H1 (cell line): Measurements from ENCODE around the gene GUCA2B. TPM values are rescaled to one million over a fixed set of nuclear protein-coding genes. Genes with fewer than 3 reads are reported as not detected.

Experiments used
- CTCF ChIA-PET: fragments of 300-600 bp; sonication (Branson Sonifier 250); formaldehyde crosslinking; loops from one replicate; lab custom pipeline; 2021; ENCODE audit not compliant: partially characterized antibody; lab: Charles Lee
- POLR2A ChIA-PET: fragments of 300-600 bp; sonication (Branson Sonifier 250); formaldehyde crosslinking; loops from one replicate; lab custom pipeline; 2021; ENCODE audit warnings: inconsistent platforms; ENCODE audit not compliant: partially characterized antibody; lab: Charles Lee
- DNase-seq, 2 experiments: peaks; one replicate each; pipeline versions ENCODE4 v3.0.0 to v3.0.0-alpha.2; 2010 to 2022; ENCODE audit warnings: low spot score in 2 of 2, low read depth in 1 of 2, mixed read lengths in 1 of 2
- FAIRE-seq: peaks from 2 replicates; lab custom pipeline; 2011; peaks lifted over from hg19 to GRCh38; lab: Jason Lieb, UNC
- H2AFZ ChIP-seq: 2 replicates; pipeline ENCODE4 v1.8.1; 2012; ENCODE audit warnings: low read length, inconsistent platforms
- H2AK5ac ChIP-seq: 2 replicates; pipeline ENCODE4 v1.6.1; 2013; ENCODE audit warnings: low read depth, low read length
- H2BK120ac ChIP-seq: replicated peaks from 2 replicates; pipeline ENCODE3; 2013; ENCODE audit warnings: low read depth, low read length, inconsistent platforms
- H2BK12ac ChIP-seq: 2 replicates; pipeline ENCODE4 v1.6.1; 2013; ENCODE audit warnings: low read depth, low read length
- H2BK15ac ChIP-seq: 2 replicates; pipeline ENCODE4 v1.6.1; 2013; ENCODE audit warnings: low read length
- H2BK20ac ChIP-seq: 2 replicates; pipeline ENCODE4 v1.6.1; 2013; ENCODE audit warnings: low read length
- H2BK5ac ChIP-seq: 2 replicates; pipeline ENCODE4 v1.6.1; 2013; ENCODE audit warnings: low read depth, low read length
- H3K14ac ChIP-seq: 2 replicates; pipeline ENCODE4 v1.6.1; 2013; ENCODE audit warnings: inconsistent platforms; ENCODE audit not compliant: insufficient read length
- H3K18ac ChIP-seq: 2 replicates; pipeline ENCODE4 v1.6.1; 2013; ENCODE audit warnings: low read length; ENCODE audit errors: extremely low read depth
- H3K23ac ChIP-seq: 2 replicates; pipeline ENCODE4 v1.6.1; 2013; ENCODE audit warnings: inconsistent platforms; ENCODE audit not compliant: insufficient read length
- H3K23me2 ChIP-seq: 2 replicates; pipeline ENCODE4 v1.6.1; 2013; ENCODE audit warnings: low read depth, low read length
- H3K27ac ChIP-seq: 2 replicates; pipeline ENCODE4 v1.6.1; 2011; ENCODE audit warnings: low read depth, low read length, inconsistent platforms
- H3K27me3 ChIP-seq, 4 experiments: replicated peaks in 1 of 4; 1 replicate in 1 of 4; 2 replicates in 3 of 4; pipeline versions ENCODE4 v1.6.1 to v1.8.1; 2011 to 2013; ENCODE audit warnings: low read length in 3 of 4, mild to moderate bottlenecking in 3 of 4, inconsistent platforms in 2 of 4, mixed read lengths in 2 of 4, moderate library complexity in 1 of 4; ENCODE audit not compliant: control insufficient read depth in 3 of 4, insufficient read depth in 3 of 4; ENCODE audit errors: extremely low read depth in 1 of 4
- H3K36me3 ChIP-seq, 4 experiments: 2 replicates each; pipeline versions ENCODE4 v1.6.1 to v1.8.1; 2011 to 2013; ENCODE audit warnings: mild to moderate bottlenecking in 4 of 4, low read length in 3 of 4, moderate library complexity in 2 of 4, control low read depth in 1 of 4, inconsistent platforms in 1 of 4; ENCODE audit not compliant: insufficient read depth in 4 of 4, control insufficient read depth in 2 of 4
- H3K4ac ChIP-seq: replicated peaks from 2 replicates; pipeline ENCODE3; 2013; ENCODE audit warnings: low read length, low read depth, mixed read lengths, inconsistent platforms; ENCODE audit not compliant: insufficient read length
- H3K4me1 ChIP-seq, 4 experiments: replicated peaks in 1 of 4; 1 replicate in 1 of 4; 2 replicates in 3 of 4; pipeline versions ENCODE4 v1.6.1 to v1.8.1; 2011 to 2013; ENCODE audit warnings: low read length in 3 of 4, inconsistent platforms in 2 of 4, mixed read lengths in 1 of 4; ENCODE audit not compliant: insufficient read depth in 4 of 4, control insufficient read depth in 3 of 4
- H3K4me2 ChIP-seq, 2 experiments: 2 replicates each; pipeline versions ENCODE4 v1.6.1 to v1.8.1; 2011 to 2013; ENCODE audit warnings: low read depth in 2 of 2, low read length in 2 of 2, control low read depth in 1 of 2, inconsistent platforms in 1 of 2, mild to moderate bottlenecking in 1 of 2; ENCODE audit not compliant: insufficient read depth in 1 of 2
- H3K4me3 ChIP-seq, 4 experiments: fragments of 200-600, 300-600 bp in 1 of 4; sonication (generic), shearing (Covaris generic), sonication (Bioruptor Twin) in 1 of 4; 2 replicates each; pipeline versions ENCODE4 v1.5.1 to v1.8.1; 2011 to 2016; ENCODE audit warnings: low read length in 4 of 4, low read depth in 3 of 4, control low read depth in 2 of 4, inconsistent platforms in 2 of 4, mild to moderate bottlenecking in 2 of 4, mixed read lengths in 1 of 4, moderate library complexity in 1 of 4; ENCODE audit not compliant: insufficient read depth in 2 of 4; ENCODE audit errors: extremely low read depth in 1 of 4
- H3K56ac ChIP-seq: replicated peaks from 2 replicates; pipeline ENCODE3; 2013; ENCODE audit warnings: low read depth, mild to moderate bottlenecking, mixed read lengths, low read length, inconsistent platforms; ENCODE audit not compliant: insufficient read length
- H3K79me1 ChIP-seq: 2 replicates; pipeline ENCODE4 v1.6.1; 2013; ENCODE audit warnings: low read depth, low read length, control low read depth
- H3K79me2 ChIP-seq, 2 experiments: 2 replicates each; pipeline versions ENCODE4 v1.6.1 to v1.8.1; 2012 to 2013; ENCODE audit warnings: low read length in 2 of 2, mild to moderate bottlenecking in 2 of 2, inconsistent platforms in 1 of 2; ENCODE audit not compliant: insufficient read depth in 2 of 2, control insufficient read depth in 1 of 2
- H3K9ac ChIP-seq, 4 experiments: replicated peaks in 1 of 4; 1 replicate in 1 of 4; 2 replicates in 3 of 4; pipeline versions ENCODE4 v1.6.1 to v1.8.1; 2011 to 2013; ENCODE audit warnings: low read depth in 3 of 4, low read length in 3 of 4, control low read depth in 2 of 4, mild to moderate bottlenecking in 2 of 4, moderate library complexity in 2 of 4, inconsistent platforms in 1 of 4; ENCODE audit errors: extremely low read depth in 1 of 4
- H3K9me3 ChIP-seq, 2 experiments: 2 replicates each; pipeline versions ENCODE4 v1.6.1 to v1.8.1; 2012 to 2013; ENCODE audit warnings: mild to moderate bottlenecking in 2 of 2, moderate library complexity in 2 of 2, control low read depth in 1 of 2, inconsistent platforms in 1 of 2, low read depth in 1 of 2, low read length in 1 of 2, mixed read lengths in 1 of 2; ENCODE audit not compliant: insufficient read depth in 2 of 2
- H4K20me1 ChIP-seq, 2 experiments: replicated peaks in 1 of 2; 2 replicates each; pipeline versions ENCODE3 to v1.8.1; 2011 to 2013; ENCODE audit warnings: inconsistent platforms in 2 of 2, low read length in 2 of 2, mild to moderate bottlenecking in 1 of 2; ENCODE audit not compliant: insufficient read depth in 2 of 2, control insufficient read depth in 1 of 2
- H4K5ac ChIP-seq: 2 replicates; pipeline ENCODE4 v1.6.1; 2013; ENCODE audit warnings: low read length, low read depth, mixed read lengths, inconsistent platforms; ENCODE audit not compliant: insufficient read length
- H4K8ac ChIP-seq: 2 replicates; pipeline ENCODE4 v1.8.0; 2013; ENCODE audit warnings: mild to moderate bottlenecking, moderate library complexity, low read length, inconsistent platforms; ENCODE audit not compliant: insufficient read depth; ENCODE audit errors: extremely low read depth
- H4K91ac ChIP-seq: replicated peaks from 2 replicates; pipeline ENCODE3; 2013; ENCODE audit warnings: low read length, mixed read lengths, inconsistent platforms; ENCODE audit not compliant: insufficient read length
- BCL11A ChIP-seq, 2 experiments: IDR thresholded peaks; one replicate each; pipeline ENCODE4 v1.6.1; 2011; ENCODE audit warnings: low read depth in 2 of 2, low read length in 2 of 2, mild to moderate bottlenecking in 2 of 2
- CBX5 ChIP-seq: fragments of 300-800, 300-1000 bp; sonication (generic); IDR thresholded peaks from 2 replicates; pipeline ENCODE4 v1.7.1; 2016; ENCODE audit warnings: antibody characterized with exemption, low read length, low read depth
- CEBPB ChIP-seq: IDR thresholded peaks from 2 replicates; pipeline ENCODE4 v1.6.1; 2012; ENCODE audit warnings: low read depth, low read length
- FOSL1 ChIP-seq: IDR thresholded peaks from 2 replicates; pipeline ENCODE4 v1.6.1; 2011; ENCODE audit warnings: mild to moderate bottlenecking, low read depth, low read length, moderate library complexity; ENCODE audit not compliant: insufficient read depth
- JUND ChIP-seq: IDR thresholded peaks from 2 replicates; pipeline ENCODE4 v1.6.1; 2011; ENCODE audit warnings: mild to moderate bottlenecking, improper control_type of control experiment, low read length
- KDM4A ChIP-seq: IDR thresholded peaks from one replicate; pipeline ENCODE4 v1.7.1; 2012; ENCODE audit warnings: low read depth, mild to moderate bottlenecking, moderate library complexity, low read length, inconsistent platforms; ENCODE audit not compliant: severe bottlenecking
- POLR2A ChIP-seq, 2 experiments: IDR thresholded peaks; 1 replicate in 1 of 2; 2 replicates in 1 of 2; pipeline ENCODE4 v1.6.1; 2011; ENCODE audit warnings: low read depth in 2 of 2, low read length in 2 of 2, mild to moderate bottlenecking in 2 of 2; ENCODE audit errors: control extremely low read depth in 1 of 2
- POLR2AphosphoS5 ChIP-seq: IDR thresholded peaks from 2 replicates; pipeline ENCODE4 v1.6.1; 2011; ENCODE audit warnings: low read depth, low read length
- RFX5 ChIP-seq: IDR thresholded peaks from 2 replicates; pipeline ENCODE4 v1.6.1; 2011; ENCODE audit warnings: low read depth, low read length, improper control_type of control experiment, borderline replicate concordance
- RNF2 ChIP-seq: fragments of 200-900, 300-1000 bp; sonication (generic); IDR thresholded peaks from 2 replicates; pipeline ENCODE4 v1.7.1; 2016; ENCODE audit warnings: borderline replicate concordance, low read depth, mild to moderate bottlenecking, antibody characterized with exemption, low read length; ENCODE audit not compliant: poor library complexity, severe bottlenecking; ENCODE audit errors: missing control alignments
- SIN3A ChIP-seq, 2 experiments: IDR thresholded peaks in 1 of 2; conservative IDR thresholded peaks in 1 of 2; 2 replicates each; pipeline ENCODE4 v1.6.1; 2011 to 2012; ENCODE audit warnings: low read length in 2 of 2, improper control_type of control experiment in 1 of 2, low read depth in 1 of 2, mild to moderate bottlenecking in 1 of 2
- TAF7 ChIP-seq: optimal IDR thresholded peaks from 2 replicates; pipeline ENCODE3; 2011; ENCODE audit warnings: low read depth, mild to moderate bottlenecking, inconsistent platforms, low read length, moderate library complexity, borderline replicate concordance
- WGBS, 2 experiments: shearing (Covaris generic) in 1 of 2; methylation state at CpG; one replicate each; pipeline versions ENCODE4 v1.1.6 to v1.1.7; 2013 to 2015; ENCODE audit warnings: low lambda C conversion rate in 2 of 2, mixed read lengths in 2 of 2, inconsistent platforms in 1 of 2, low coverage in 1 of 2, missing lambda C conversion rate in 1 of 2; ENCODE audit not compliant: insufficient replicate concordance in 2 of 2, insufficient coverage in 1 of 2, insufficient read length in 1 of 2; ENCODE audit errors: extremely low coverage in 1 of 2, missing lambda C conversion rate in 1 of 2; 5-methylcytosine and 5-hydroxymethylcytosine counted together
- polyA plus RNA-seq, 7 experiments: library from polyadenylated mRNA; depleted of rRNA in 3 of 7; stranded (reverse) in 5 of 7; unstranded in 2 of 7; fragments of >200 nt in 5 of 7; fragments of 200-250 nt in 2 of 7; gene quantifications; 1 replicate in 5 of 7; 2 replicates in 1 of 7; 4 replicates in 1 of 7; pipeline versions ENCODE4 v1.2.1 to v1.2.3, GENCODE V29; 2011 to 2013; ENCODE audit warnings: missing spikeins in 2 of 7, mixed read lengths in 2 of 7
- total RNA-seq: library from RNA; stranded (reverse); fragmentation: NEBNext Ultra II Directional; extraction: Animal tissue kit (Norgen Biotek cat#: 25700); gene quantifications from 2 replicates; pipeline ENCODE4 v1.2.1, GENCODE V29; 2021

The GUCA2B gene
- total and polyA plus RNA-seq, 2 of the 8 experiments (the other 6 are each of a cell fraction or from before 2014, with no cell fraction given), result not detected

- Histone ChIP-seq H3K4ac (no peak overlapping the region), H2BK5ac (no peak overlapping the region), H3K9me3 (no peaks in the 10 kb centered on the region), H3K4me1 (peaks cover 0 to 3% (median 2%) of the 10 kb centered on the region in 4 experiments; a peak in 2 of 7 replicates), H3K36me3 (no peaks in the 10 kb centered on the region), H4K20me1 (no peaks in the 10 kb centered on the region), H3K27ac (no peak overlapping the region), H3K27me3 (no peaks in the 10 kb centered on the region), H3K23ac (no peak overlapping the region), H3K14ac (no peak overlapping the region), H2BK120ac (no peak overlapping the region), H3K56ac (no peak overlapping the region), H3K79me1 (no peaks in the 10 kb centered on the region), H2BK12ac (no peak overlapping the region), H2AFZ (no peak overlapping the region), H2BK15ac (no peak overlapping the region), H3K4me2 (no peak overlapping the region), H4K8ac (no peak overlapping the region), H2AK5ac (no peak overlapping the region), H2BK20ac (no peak overlapping the region), H3K9ac (no peak overlapping the region), H3K4me3 (no peak overlapping the region), H4K5ac (no peak overlapping the region), H3K18ac (no peak overlapping the region), H4K91ac (no peak overlapping the region), H3K23me2 (no peaks in the 10 kb centered on the region; the same call in 1 of the 2 replicates), H3K79me2 (no peaks in the 10 kb centered on the region)
- ChIA-PET CTCF (interaction anchor here (0.8 kb wide), 1 partner anchor 60 kb away, joined by 4 read pairs; no protein-coding TSS in a partner anchor), POLR2A (no interaction called here)
- DNase-seq, result no peak
- WGBS, 2 experiments, result 97% methylated on average over 5 of the region's 5 CpGs; no CpG with 5 or more reads in 1 of the 2 experiments
- FAIRE-seq, result no peak
- no peak for TF ChIP-seq CBX5
- TF ChIP-seq CEBPB, result no peak
- no peak for TF ChIP-seq KDM4A
- no peak for TF ChIP-seq POLR2AphosphoS5
- no peak for TF ChIP-seq TAF7
- no peak for TF ChIP-seq RFX5
- TF ChIP-seq RNF2, result no peak
- TF ChIP-seq BCL11A (IDR thresholded peaks at IDR 0.05; ENCODE audit: low read depth in 2 of 2, low read length in 2 of 2), result no peak
- TF ChIP-seq POLR2A (IDR thresholded peaks at IDR 0.05; ENCODE audit: control extremely low read depth in 1 of 2, low read depth in 2 of 2, low read length in 2 of 2), result no peak
- TF ChIP-seq FOSL1, result no peak
- no peak for TF ChIP-seq SIN3A (conservative IDR thresholded peaks at IDR 0.05 in 1 of 2, IDR thresholded peaks at IDR 0.05 in 1 of 2; ENCODE audit: low read depth in 1 of 2, low read length in 2 of 2)
- no peak for TF ChIP-seq JUND
Observed at GRCh38 chr1:42114229-42114628, 39.0 kb upstream of the GUCA2B start.
